ENCODE data around the gene SIVA1.
A peak's percentile ranks its signal among the peaks of the same experiment; 100 is the strongest.

SIVA1 gene

DNA sequence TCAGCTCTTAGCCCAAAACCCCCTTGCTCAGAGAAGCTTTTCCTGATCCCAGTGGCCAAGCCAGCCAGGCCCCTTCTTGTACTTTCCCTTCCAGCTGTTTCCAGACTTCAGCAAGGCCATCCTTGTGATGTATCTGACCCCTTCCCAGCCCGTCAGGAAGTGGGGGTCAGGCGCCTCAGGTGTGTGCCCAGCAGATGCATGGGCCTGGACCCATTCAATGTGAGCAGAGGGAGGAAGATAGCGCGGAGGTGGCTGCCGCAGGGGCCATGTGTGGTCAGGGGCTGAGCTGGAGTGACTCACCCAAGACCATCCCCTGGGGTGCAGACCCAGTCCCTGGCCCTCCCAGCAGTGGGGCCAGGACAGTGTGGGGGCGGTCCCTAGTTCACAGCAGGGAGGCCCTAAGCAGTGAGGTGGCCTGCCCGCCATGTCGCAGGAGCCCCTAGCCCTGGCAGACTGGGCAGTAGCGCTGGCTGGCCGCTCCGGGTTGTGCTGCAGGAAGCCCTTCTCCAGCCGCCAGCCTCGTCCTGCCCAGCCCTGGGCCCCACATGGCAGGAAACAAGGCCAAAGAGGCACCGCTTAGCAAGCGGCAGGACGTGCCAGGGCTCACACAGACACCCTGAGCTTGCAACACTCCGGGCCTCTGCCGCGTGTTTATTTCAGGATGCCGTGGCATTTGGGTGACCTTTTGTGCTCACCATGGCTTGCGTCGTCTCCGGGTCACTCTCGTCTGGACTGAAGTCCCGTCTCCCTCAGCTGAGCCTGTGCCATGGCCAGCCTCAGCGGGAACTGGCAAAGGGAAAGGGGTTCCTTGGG lies 16.9 kb upstream of the SIVA1 start:
- DNase-seq, result no peak

DNA sequence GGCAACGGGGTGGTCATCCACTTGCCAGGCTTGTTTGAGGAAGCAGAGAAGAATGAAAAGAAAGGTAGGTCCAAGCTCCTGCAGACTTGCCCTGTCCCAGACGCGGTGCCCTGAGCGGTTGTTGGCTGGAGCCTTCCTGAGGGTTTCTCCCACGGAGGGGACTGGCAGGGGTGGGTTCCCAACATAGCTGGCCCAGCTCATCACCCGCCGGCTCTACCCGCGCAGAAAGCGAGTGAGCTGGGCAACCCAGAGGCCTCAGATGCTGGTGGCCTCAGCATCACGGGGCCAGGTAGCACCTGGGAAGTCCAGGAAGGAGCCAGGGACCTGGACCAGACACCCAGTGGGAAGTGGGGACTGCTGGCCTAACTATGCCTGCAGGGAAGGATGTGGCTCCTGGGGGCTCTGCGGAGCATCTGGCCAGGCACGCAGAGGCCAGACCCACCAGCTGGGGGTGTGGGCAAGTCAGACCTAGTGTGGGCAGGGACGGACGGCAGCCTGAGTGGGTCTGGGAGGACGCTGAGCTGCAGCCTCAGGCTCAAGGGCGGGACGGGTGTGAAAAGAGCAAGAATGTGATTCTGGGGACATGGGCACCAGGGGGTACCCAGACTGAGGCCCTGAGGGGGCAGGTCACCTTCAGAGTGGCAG lies 14.4 kb upstream of the SIVA1 start:
- no peak for DNase-seq

DNA sequence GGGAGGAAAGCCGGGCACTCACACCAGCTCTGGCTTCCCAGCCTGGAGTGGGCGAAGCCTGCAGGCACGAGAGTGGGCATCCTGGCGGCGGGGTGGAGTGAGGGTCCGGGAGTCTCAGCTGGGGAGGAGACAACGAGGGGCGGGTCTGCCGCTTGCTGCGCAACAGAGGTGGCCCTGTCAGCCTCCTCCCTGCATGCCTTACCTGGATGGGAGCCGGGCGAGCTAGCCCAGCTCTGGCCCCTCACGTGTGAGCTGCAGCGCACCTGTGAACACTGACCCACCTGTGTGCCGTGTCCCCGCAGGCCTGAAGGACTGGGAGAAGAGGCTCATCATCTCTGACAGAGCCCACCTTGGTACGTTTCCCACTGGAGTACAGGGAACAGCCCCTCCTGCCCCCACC lies 13.9 kb upstream of the SIVA1 start:
- no peak for DNase-seq

GRCh38 chr14:104739546-104740516 lies 13.1 kb upstream of the SIVA1 start:
- DNase-seq, result no peak

GRCh38 chr14:104741108-104741802 lies 11.7 kb upstream of the SIVA1 start:
- DNase-seq, result no peak

DNA sequence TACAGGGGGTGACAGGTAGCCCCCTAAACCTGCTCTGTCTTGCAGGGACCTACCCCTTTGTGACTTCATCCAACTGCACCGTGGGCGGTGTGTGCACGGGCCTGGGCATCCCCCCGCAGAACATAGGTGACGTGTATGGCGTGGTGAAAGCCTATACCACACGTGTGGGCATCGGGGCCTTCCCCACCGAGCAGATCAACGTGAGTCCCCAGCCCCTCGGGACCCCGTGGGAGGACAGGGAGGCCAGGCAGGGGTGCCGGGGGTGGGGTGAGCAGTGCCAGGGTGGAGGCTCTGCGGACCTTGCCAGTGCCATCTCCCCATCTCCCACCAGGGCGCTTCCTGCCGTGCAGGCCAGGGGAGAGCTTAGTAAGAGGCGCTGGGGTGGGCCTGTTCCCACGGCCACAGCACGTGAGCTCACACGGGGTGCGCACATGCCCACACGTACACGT lies 11.1 kb upstream of the SIVA1 start:
- no peak for DNase-seq

- DNase-seq, result no peak
Observed at GRCh38 chr14:104742586-104743455, 10.1 kb upstream of the SIVA1 start.

DNA sequence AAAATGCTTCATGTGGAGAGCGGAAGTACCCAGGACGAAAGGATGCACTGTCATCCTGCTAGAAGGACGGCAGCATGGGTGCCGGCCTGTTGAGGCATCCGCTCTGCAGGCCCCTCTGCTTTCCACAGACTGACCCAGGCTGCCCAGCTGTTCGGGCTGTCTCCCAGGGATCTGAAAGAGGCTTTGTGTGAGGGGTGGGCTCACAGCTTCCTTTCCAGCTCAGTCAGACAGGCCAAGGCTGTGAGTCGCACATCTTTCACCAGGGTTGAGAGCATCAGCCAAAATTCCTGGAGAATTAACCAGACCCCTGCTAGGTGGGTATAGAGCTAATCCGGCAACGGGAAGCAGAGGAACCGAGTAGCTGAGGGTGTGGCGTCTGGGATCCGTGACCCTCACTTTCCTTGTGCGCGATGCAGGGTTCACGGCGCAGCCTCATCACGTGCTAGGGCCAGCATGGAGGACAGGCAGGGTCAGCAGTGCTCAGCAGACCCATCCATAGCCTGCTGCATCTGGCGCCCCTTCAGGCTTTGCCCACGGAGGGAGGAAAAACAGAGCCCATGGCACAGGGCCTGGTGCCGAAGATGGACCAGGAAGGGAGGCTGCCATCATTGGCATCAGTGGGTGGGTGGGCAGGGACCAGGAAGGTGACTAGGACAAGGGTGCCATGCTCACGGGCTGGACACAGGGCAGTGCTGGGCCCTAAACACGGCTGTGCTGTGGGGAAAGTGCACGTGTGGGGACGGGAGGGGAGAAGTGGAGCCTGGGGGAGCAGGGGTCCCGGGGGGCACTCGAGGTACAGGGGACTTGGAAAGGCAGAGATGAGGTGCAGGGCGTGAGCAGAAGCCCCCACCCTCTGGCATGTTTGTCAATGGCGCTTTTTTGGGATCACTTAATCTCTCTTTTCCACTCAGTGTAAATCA lies 9.2 kb upstream of the SIVA1 start:
- no peak for DNase-seq

DNA sequence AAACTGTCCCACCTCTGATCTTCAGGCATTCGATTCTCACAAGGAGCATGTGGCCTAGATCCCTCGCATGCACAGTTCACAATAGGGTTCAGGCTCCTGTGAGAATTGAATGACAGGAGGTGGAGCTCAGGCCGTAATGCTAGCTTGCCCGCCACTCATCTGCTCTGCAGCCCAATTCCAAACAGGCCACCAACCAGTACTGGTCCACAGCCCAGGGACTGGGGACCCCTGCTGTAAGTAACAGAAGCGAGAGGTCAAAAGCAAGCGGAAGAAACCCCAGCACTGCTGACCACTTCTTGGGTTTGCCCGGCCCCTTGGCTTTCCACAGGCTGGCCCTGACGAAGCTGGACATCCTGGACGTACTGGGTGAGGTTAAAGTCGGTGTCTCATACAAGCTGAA lies 8.5 kb upstream of the SIVA1 start:
- no peak for DNase-seq

GRCh38 chr14:104745431-104745830 lies 7.5 kb upstream of the SIVA1 start:
- DNase-seq, result no peak

DNA sequence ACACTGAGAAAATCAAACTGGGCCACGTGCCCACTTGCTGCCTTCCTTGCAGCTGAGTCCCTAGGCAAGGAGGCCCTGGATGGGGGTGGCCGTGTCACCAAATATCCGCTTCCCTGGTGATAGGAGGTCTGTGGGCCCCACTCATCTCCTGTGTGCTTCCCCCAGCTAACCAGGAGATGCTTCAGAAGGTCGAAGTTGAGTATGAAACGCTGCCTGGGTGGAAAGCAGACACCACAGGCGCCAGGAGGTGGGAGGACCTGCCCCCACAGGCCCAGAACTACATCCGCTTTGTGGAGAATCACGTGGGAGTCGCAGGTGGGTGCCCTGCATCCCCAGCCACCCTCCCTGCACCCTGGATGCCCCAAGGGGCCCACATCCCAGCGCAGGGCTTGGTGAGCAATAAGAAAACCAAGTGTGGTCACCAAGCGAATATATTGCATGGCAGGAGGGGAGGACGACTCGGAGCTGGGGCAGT lies 6.8 kb upstream of the SIVA1 start:
- DNase-seq, result peak; percentile 47

- DNase-seq, result no peak
Observed at GRCh38 chr14:104746934-104747481, 5.9 kb upstream of the SIVA1 start.

DNA sequence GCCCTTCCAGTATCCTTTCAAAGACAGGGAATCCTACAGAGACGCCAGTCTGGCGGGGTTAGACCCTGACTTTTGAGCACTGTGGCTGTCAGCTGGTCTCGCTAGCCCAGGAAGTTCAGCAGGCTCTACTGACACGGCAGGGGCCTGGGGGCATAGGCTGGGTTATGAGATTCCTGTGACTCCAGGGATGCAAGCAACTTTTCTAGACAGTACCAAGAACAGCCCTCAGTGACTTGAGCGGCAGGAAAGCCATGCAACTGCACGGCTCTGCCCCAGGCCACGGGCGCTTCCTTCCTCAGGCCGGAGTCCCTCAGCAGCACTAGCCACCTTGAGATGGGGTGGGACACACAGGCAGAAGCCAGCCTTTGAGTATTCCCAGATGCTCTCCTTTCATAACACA lies 5.1 kb upstream of the SIVA1 start:
- DNase-seq, result no peak

DNA sequence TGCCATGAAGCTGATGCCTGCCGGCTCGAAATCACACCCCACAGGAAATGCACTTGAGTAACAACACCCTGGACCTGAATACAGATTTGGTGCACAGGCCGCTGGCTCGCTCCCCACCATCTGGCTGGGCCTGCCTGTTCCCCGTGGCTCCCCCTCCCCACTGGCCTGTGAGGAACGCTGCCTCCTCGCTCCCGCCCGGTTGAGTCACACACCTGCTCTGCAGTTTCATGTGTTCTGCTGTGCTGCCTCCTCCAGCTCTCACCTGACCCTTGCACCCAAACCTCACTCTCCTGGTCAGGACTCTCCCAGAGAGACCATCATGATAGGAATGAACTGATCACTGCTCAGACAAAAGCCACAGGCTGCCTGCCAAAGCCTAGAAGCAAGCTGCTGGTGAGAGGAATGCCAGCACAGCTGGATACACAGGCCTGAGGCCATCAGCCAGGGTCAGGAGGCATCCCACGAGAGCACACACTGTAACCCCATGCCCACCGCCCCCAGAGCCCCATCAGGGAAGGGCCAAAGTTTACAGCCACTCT lies 3.8 kb upstream of the SIVA1 start:
- no peak for DNase-seq

DNA sequence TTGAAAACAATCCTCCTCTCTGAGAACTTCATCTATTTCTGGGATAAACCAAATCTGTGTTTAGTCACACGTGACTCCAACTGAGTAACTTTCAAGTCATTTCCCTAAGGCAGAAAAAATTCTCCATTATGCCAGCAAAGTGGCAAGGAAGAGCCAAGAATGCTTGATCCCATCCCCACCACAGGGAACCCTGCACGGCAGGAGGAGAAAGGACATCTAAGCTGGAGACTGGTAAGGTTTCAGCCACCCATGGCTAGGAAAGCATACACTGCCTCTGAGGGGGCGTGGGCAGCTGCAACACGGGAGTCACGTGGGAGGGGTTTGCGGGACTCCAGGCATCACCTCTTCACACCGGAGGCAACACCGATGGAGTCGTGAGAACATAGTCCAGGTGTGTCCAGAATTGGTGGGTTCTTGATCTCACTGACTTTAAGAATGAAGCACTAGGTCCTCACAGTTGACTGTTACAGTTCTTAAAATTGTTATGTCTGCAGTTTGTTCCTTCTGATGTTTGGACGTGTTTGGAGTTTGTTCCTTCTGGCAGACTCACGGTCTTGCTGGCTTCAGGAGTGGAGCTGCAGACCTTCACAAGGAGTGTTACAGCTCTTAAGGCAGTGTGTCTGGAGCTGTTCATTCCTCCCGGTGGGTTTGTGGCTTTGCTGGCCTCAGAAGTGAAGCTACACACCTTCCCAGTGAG lies 2.7 kb upstream of the SIVA1 start:
- no peak for DNase-seq

GRCh38 chr14:104750753-104751057 lies 2.2 kb upstream of the SIVA1 start:
- peak; percentile 33 for DNase-seq

DNA sequence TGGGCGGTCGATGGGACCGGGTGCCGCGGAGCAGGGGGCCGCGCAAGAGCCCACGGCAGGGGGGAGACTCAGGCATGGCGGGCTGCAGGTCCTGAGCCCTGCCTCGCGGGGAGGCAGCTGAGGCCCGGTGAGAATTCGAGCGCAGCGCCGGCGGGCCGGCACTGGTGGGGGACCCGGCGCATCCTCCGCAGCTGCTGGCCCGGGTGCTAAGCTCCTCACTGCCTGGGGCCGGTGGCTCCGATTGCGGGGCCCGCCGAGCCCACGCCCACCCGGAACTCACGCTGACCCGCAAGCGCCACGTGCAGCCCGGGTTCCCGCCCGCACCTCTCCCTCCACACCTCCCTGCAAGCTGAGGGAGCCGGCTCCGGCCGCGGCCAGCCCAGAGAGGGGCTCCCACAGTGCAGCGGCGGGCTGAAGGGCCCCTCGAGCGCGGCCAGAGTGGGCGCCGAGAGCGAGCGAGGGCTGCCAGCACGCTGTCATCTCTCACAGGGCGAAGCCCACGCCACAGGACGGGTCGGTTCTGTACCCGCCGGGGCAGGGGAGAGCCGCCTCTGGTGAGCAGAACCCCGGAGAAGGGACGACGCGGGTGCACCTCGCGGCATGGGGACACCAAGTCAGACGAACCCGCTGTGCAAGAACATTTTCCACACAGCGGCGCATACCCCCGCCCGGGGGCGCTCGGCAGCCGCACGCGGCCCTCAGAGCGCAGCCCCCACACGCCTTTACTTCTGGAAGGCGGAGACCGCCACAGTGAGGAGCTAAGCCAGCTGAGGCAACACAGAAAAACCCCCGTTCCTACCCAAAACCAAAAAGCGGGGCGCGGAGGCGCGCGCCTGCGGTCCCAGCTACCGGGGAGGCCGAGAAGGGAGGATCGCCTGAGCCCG lies 1.2 kb upstream of the SIVA1 start:
- DNase-seq, result no peak

DNA sequence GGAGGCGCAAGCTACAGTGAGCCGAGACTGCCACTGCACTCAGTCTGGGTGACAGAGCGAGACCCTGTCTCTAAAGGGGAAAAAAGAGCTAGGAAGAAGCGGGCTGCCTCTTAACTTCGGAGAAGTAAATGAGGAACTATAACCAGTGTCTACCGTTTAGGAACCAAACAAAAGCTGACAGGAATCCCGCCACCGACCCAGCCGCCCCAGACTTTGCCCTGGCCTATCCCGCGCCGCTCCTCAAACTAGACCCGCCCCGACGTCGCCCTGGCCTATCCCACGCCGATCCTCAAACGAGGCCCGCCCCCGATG lies 568 bp upstream of the SIVA1 start:
- no peak for DNase-seq

All from stimulated activated CD4-positive, alpha-beta T cell treated with anti-CD3 and anti-CD28 coated beads, Interleukin-15, amount 100 ng/mL, for 24 hours (primary cell).